ENCODE measurements around the gene HYAL1. TPM values are rescaled to one million over a fixed set of nuclear protein-coding genes. Genes with fewer than 3 reads are reported as not detected.

HYAL1 gene
- total RNA-seq, 1 donor from 2014 or later: 0.22 TPM

DNA sequence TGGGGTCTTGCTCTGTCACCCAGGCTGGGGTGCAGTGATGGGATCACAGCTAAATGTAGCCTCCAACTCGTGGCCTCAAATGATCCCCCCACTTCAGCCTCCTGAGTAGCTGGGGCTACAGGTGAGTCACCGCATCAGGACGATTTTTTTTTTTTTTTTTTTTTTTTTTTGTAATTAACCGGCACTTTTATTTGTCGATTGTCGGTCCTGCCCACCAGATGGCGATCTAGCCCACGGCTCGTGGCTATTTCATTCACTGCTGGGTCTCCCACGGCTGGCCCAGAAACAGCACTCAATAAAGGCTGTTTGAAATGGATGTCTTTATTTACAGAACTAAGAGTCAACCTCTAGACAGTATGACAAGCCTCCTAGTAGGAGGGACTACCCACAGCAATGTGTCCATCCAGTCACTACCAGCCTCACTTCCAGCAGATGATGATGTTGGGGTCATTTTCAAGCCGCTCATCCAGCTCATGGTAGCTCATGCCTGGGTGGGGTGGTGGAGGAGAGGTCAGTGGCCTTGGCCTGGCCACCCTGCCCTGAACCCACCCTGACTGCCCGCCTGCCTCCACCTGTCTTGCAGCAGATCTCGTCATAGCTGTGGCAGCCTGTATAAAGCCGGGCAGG lies 43.9 kb upstream of the HYAL1 start:
- TF ChIP-seq, protein P1, sequence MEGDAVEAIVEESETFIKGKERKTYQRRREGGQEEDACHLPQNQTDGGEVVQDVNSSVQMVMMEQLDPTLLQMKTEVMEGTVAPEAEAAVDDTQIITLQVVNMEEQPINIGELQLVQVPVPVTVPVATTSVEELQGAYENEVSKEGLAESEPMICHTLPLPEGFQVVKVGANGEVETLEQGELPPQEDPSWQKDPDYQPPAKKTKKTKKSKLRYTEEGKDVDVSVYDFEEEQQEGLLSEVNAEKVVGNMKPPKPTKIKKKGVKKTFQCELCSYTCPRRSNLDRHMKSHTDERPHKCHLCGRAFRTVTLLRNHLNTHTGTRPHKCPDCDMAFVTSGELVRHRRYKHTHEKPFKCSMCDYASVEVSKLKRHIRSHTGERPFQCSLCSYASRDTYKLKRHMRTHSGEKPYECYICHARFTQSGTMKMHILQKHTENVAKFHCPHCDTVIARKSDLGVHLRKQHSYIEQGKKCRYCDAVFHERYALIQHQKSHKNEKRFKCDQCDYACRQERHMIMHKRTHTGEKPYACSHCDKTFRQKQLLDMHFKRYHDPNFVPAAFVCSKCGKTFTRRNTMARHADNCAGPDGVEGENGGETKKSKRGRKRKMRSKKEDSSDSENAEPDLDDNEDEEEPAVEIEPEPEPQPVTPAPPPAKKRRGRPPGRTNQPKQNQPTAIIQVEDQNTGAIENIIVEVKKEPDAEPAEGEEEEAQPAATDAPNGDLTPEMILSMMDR (IDR thresholded peaks at IDR 0.05): peak; percentile 86
- DNase-seq (ENCODE audit: low spot score): no peak
- H3K27me3 Mint-ChIP-seq (ENCODE audit: low read depth): no peaks in the 10 kb centered on the region
- peak overlapping the region; percentile 22 for H3K27ac Mint-ChIP-seq (ENCODE audit: unreplicated experiment)
- H3K4me3 Mint-ChIP-seq (ENCODE audit: unreplicated experiment): no peak overlapping the region
- peaks cover 1% of the 10 kb centered on the region for H3K36me3 Mint-ChIP-seq (ENCODE audit: low read depth)
- H3K9me3 Mint-ChIP-seq (ENCODE audit: low read depth): no peaks in the 10 kb centered on the region
- H3K4me1 Mint-ChIP-seq (ENCODE audit: low read depth): peaks cover 36% of the 10 kb centered on the region

GRCh38 chr3:50345586-50346234 lies 42.3 kb upstream of the HYAL1 start, which contains the start of gene ZMYND10:
ZMYND10 (minus strand) TSS chr3:50345732; CDS start chr3:50345579, 153 bp downstream.
- Mint-ChIP-seq H3K27ac (ENCODE audit: unreplicated experiment) (peak within 1 kb of the TSS; percentile 22), H3K36me3 (ENCODE audit: low read depth) (peaks cover 1% of the 10 kb centered on the region)
- no peak for DNase-seq (ENCODE audit: low spot score)

GRCh38 chr3:50345008-50345407 lies 41.6 kb upstream of the HYAL1 start:
- H3K4me3 Mint-ChIP-seq (ENCODE audit: unreplicated experiment): peak overlapping the region; percentile 67
- no peak overlapping the region for H3K27ac Mint-ChIP-seq (ENCODE audit: unreplicated experiment)
- peaks cover 1% of the 10 kb centered on the region for H3K36me3 Mint-ChIP-seq (ENCODE audit: low read depth)
- H3K27me3 Mint-ChIP-seq (ENCODE audit: low read depth): no peaks in the 10 kb centered on the region
- DNase-seq (ENCODE audit: low spot score): no peak
- no peaks in the 10 kb centered on the region for H3K9me3 Mint-ChIP-seq (ENCODE audit: low read depth)
- TF ChIP-seq, protein P1 (IDR thresholded peaks at IDR 0.05): no peak
- H3K4me1 Mint-ChIP-seq (ENCODE audit: low read depth): peaks cover 20% of the 10 kb centered on the region

More at GRCh38 chr3:50345586-50346234, 42.3 kb upstream of the HYAL1 start, which contains the start of gene ZMYND10:
- Mint-ChIP-seq H3K27me3 (ENCODE audit: low read depth) (no peaks in the 10 kb centered on the region), H3K4me3 (ENCODE audit: unreplicated experiment) (peak within 1 kb of the TSS; percentile 67), H3K9me3 (ENCODE audit: low read depth) (no peaks in the 10 kb centered on the region), H3K4me1 (ENCODE audit: low read depth) (peaks cover 25% of the 10 kb centered on the region)
- TF ChIP-seq, protein P1 (IDR thresholded peaks at IDR 0.05): no peak

- TF ChIP-seq, protein P1 (IDR thresholded peaks at IDR 0.05): no peak
- Mint-ChIP-seq H3K27me3 (ENCODE audit: low read depth) (no peaks in the 10 kb centered on the region), H3K27ac (ENCODE audit: unreplicated experiment) (no peak overlapping the region), H3K4me3 (ENCODE audit: unreplicated experiment) (no peak overlapping the region), H3K4me1 (ENCODE audit: low read depth) (peaks cover 31% of the 10 kb centered on the region), H3K9me3 (ENCODE audit: low read depth) (no peaks in the 10 kb centered on the region), H3K36me3 (ENCODE audit: low read depth) (no peaks in the 10 kb centered on the region)
- no peak for DNase-seq (ENCODE audit: low spot score)
These were observed 39.6 kb upstream of the HYAL1 start for GRCh38 chr3:50342813-50343633.

Measured in chondrocyte (in vitro differentiated cells).